HG02763 (cell line): ENCODE results near the gene TMEM271.
"Not testable (repeated sequence)": the region's sequence is repeated elsewhere in the genome, so short reads cannot be mapped to it uniquely, and the experiment has no call there.

ENCODE experiments used
- ATAC-seq: cut with Tn5 transposase; IDR thresholded peaks from one replicate; pipeline ENCODE4 v1.9.1; 2021; ENCODE audit warnings: mild to moderate bottlenecking, moderate library complexity; ENCODE audit not compliant: unreplicated experiment

TMEM271 gene

GRCh38 chr4:610411-611261 lies 34.5 kb upstream of the TMEM271 start:
- no peak for ATAC-seq

- no peak for ATAC-seq
Measured at GRCh38 chr4:609400-610050, 33.4 kb upstream of the TMEM271 start.

- no peak for ATAC-seq
Measured at GRCh38 chr4:608236-608635, 32.1 kb upstream of the TMEM271 start.

- ATAC-seq = no peak
Measured at GRCh38 chr4:605702-606425, 29.8 kb upstream of the TMEM271 start.

- no peak for ATAC-seq
Measured at GRCh38 chr4:604131-604530, 28.0 kb upstream of the TMEM271 start.

GRCh38 chr4:602559-602942 lies 26.5 kb upstream of the TMEM271 start:
- ATAC-seq = no peak

GRCh38 chr4:601612-602558 lies 25.8 kb upstream of the TMEM271 start:
- ATAC-seq = no peak

- no peak for ATAC-seq
Measured at GRCh38 chr4:600850-601515, 24.9 kb upstream of the TMEM271 start.

GRCh38 chr4:600166-600565 lies 24.1 kb upstream of the TMEM271 start:
- no peak for ATAC-seq

GRCh38 chr4:598925-599324 lies 22.8 kb upstream of the TMEM271 start:
- ATAC-seq = no peak

GRCh38 chr4:592825-593520 lies 16.9 kb upstream of the TMEM271 start:
- no peak for ATAC-seq

- not testable (repeated sequence) for ATAC-seq
Measured at GRCh38 chr4:592178-592577, 16.1 kb upstream of the TMEM271 start.

- no peak for ATAC-seq
Measured at GRCh38 chr4:590313-590841, 14.3 kb upstream of the TMEM271 start.

GRCh38 chr4:589219-589963 lies 13.3 kb upstream of the TMEM271 start:
- ATAC-seq = no peak

- no peak for ATAC-seq
Measured at GRCh38 chr4:588351-588849, 12.3 kb upstream of the TMEM271 start.

GRCh38 chr4:587671-588350 lies 11.7 kb upstream of the TMEM271 start:
- ATAC-seq = no peak

GRCh38 chr4:583820-584219 lies 7.7 kb upstream of the TMEM271 start:
- no peak for ATAC-seq
